Breast epithelium (tissue), 3 donors: ENCODE measurements around the gene TTI1.

Experiments used
- CTCF ChIP-seq, 3 donors: fragments of 450-650 bp; IDR thresholded peaks; one replicate each; pipeline ENCODE4 v1.5.1; 2016 to 2017; ENCODE audit warnings: antibody characterized with exemption in 3 of 3, mild to moderate bottlenecking in 3 of 3, moderate library complexity in 3 of 3
- POLR2A ChIP-seq: fragments of 450-650 bp; IDR thresholded peaks from one replicate; pipeline ENCODE4 v1.6.1; 2016; ENCODE audit warnings: antibody characterized with exemption, mild to moderate bottlenecking, moderate library complexity
- POLR2AphosphoS5 ChIP-seq, 3 donors: sonication (generic); formaldehyde crosslinking; IDR thresholded peaks; one replicate each; pipeline ENCODE4 v1.6.1; 2017; ENCODE audit warnings: antibody characterized with exemption in 3 of 3

GRCh38 chr20:37941332-37941731 is 91.9 kb downstream of the TTI1 start:
- TF ChIP-seq POLR2A (no peak), POLR2AphosphoS5 (IDR thresholded peaks at IDR 0.05) (no peak), CTCF (IDR thresholded peaks at IDR 0.05) (no peak)
